NCI-H146 treated with DMSO at 0.1 percent for 48 hours (cell line): ENCODE results near the gene ERF.
A peak's percentile ranks its signal among the peaks of the same experiment; 100 is the strongest.

Experiments
- DNase-seq: peaks from one replicate; lab custom pipeline; 2025; ENCODE audit not compliant: unreplicated experiment; lab: John Stamatoyannopoulos, UW

Gene ERF

DNA sequence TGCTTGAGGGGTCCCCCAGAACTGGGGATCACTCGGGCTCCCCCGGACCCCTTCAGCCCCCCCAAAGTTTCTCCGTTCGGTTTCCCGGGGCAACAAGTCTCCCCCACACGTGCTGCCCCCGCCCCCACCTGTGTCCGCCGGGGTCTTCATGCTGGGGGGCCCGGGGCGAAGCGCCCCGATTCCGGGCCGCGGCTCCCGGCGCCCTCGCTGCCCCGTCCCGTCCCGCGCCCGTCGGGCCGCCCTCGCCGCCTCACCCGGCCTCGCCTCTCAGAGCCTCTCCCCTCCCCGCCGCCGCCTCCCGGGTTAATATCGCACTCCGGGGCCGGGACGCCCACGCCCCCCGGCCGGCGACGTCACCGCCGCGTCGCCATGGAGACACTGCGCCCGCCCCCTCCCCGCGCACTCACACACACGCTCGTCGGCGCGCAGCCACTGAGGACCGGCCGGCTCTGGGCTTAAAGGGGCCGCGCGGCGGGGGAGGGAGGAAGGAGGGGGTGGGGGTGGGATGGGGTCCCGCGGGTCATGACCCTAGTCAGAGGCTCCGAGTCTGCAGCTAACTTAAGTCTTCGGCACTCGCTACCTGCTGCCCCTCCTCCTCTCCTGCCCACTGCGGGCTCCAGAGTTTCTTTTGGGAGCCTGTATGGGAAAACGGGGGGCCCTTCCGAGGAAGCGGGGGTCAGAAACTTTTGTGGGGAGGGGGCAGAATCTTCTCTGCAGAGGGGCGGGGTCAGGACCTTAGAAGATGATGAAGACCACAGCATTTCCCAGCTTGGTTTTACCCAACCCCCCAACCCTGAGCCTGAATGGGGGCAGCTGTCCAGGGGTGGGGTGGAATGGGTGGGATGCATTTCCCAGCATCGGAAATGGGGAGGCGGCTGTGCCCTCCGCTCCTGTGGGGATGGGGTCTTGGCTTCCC is at the start of gene ERF:
ERF (minus strand) TSS at position 279 of the 916 bp plus-strand sequence; CDS start at position 150, 129 bp downstream.
- DNase-seq, result peak; percentile 65

DNA sequence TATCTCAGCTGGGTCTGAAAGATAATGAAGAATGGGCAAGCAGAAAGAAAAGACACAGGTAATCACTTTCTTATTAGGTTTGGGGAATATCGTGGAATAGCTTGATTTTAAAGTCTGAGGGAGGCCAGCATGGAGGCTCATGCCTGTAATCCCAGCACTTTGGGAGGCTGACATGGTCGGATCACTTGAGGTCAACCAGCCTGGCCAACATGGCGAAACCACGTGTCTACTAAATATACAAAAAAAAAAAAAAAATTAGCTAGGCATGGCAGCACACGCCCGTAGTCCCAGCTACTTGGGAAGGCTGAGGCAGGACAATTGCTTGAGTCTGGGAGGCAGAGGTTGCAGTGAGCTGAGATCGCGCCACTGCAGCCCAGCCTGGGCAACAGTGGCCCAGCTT is 48.9 kb upstream of the ERF start:
- no peak for DNase-seq

- DNase-seq, result peak; percentile 49
Observed at GRCh38 chr19:42303101-42303464, 48.2 kb upstream of the ERF start.

GRCh38 chr19:42301646-42302203 is 46.8 kb upstream of the ERF start, which contains the start of gene PRR19:
TSS of gene PRR19 (plus strand) at chr19:42302132. CDS start at chr19:42309585, 7,453 bp downstream.
- no peak for DNase-seq

DNA sequence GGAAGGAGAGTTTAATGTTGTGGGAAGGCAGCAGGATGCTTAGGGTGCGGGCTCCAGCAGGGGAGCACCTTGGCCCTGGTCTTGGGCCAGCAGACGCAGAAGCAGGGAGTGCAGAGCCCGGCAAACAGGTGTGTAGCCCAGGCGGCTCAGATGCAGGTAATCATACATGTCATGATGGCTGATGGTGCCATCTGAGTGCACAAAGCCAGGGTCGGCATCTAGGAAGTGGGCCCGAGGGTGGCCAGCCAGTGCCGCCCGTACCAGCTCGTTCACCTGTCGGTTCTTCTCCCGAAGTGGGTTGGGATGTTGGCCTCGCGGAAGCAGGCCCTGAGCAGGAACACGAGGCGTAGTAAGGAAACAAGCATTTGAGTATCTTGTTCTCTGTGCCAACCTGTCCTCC is 42.1 kb upstream of the ERF start:
- no peak for DNase-seq

DNA sequence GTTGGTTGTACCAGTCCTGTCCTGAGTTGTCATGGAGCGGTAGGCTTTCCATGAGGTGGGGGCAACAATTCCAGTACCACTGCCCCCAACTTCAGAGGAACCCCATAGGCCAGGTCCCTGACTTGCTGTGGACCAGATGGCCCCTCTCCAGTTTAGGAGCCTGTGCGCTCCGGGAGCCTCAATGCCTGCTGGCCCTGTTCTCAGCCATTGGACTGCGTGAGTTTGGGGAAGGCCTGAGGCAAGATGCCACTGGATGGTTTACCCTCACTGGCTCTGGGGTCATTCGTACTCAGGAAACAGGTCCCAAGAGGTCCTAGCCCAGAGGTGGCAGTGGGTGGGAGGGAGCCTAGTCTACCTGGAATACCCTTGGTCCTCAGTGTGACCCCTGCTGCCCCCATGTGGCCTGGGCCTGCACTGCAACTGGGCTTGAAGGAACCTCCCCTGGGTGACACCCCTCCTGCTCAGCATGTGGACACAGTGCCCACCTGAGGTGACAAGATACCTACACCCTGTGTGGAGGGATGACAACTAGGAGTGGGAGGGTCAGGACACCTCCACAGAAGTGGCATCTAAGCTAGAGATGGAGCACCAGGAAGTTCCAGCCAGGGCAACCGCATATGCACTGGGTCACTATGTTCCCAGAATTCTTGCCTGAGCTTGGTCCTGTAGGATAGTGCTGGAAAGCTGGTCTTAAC is 41.0 kb upstream of the ERF start:
- DNase-seq, result peak; percentile 74

DNA sequence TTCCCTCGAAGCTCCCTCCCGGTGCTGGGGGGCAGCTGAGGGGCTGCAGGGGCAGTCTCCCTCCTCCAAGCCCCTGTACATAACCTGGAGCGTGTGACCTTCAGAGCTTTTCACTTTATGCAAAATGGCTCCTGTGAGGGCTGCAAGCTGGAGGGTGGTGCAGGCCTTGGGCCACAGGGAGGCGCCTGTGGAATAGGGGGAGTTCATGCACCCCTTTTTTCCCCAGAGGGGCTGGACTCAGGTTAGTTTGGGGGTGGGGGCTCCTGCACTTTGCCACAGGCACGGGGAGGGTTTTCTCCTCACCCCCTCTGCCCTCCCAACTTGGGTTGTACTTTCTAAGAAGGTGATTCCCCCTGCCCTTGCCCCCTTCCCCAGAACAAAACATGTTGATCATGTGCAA is 40.4 kb upstream of the ERF start:
- no peak for DNase-seq

DNA sequence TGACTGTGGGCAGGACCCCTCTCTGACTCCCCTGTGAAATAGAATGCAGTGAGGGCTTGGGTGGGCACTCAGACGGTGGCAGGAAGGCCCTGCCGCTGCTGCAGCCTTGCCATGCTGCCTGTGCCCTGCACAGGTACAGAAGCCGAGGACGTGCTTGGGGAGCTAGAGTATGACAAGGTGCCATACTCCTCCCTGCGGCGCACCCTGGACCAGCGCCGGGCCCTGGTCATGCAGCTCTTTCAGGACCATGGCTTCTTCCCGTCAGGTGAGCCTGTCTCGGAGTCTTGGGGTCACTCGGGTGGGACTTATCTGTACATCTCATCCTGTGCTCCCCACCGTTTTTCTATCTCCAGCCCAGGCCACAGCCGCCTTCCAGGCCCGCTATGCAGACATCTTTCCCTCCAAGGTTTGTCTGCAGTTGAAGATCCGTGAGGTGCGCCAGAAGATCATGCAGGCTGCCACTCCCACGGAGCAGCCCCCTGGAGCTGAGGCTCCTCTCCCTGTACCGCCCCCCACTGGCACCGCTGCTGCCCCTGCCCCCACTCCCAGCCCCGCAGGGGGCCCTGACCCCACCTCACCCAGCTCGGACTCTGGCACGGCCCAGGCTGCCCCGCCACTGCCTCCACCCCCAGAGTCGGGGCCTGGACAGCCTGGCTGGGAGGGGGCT is 39.7 kb upstream of the ERF start:
- no peak for DNase-seq

DNA sequence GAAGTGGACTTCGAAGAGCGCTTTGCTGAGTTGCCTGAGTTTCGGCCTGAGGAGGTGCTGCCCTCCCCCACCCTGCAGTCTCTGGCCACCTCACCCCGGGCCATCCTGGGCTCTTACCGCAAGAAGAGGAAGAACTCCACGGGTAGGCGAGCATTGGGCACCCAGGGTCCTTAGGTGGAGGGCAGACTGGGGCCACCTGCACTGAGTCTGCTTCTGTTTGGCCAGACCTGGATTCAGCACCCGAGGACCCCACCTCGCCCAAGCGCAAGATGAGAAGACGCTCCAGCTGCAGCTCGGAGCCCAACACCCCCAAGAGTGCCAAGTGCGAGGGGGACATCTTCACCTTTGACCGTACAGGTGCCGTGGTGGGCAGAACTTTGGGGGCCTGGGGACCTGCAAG is 39.0 kb upstream of the ERF start:
- DNase-seq, result no peak

GRCh38 chr19:42293540-42293939 is 38.6 kb upstream of the ERF start:
- DNase-seq, result no peak

DNA sequence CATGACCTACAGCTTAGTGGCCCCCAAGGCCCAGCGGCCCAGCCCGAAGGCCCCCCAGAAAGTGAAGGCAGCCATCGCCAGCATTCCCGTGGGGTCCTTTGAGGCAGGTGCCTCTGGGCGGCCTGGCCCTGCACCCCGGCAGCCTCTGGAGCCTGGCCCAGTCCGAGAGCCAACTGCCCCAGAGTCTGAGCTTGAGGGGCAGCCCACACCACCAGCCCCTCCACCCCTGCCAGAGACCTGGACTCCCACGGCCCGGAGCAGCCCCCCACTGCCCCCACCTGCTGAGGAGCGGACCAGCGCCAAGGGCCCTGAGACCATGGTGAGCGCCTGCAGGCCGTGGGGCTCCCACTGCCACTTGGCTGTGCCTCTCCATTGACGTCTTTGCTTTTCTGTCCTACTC is 38.0 kb upstream of the ERF start:
- no peak for DNase-seq

DNA sequence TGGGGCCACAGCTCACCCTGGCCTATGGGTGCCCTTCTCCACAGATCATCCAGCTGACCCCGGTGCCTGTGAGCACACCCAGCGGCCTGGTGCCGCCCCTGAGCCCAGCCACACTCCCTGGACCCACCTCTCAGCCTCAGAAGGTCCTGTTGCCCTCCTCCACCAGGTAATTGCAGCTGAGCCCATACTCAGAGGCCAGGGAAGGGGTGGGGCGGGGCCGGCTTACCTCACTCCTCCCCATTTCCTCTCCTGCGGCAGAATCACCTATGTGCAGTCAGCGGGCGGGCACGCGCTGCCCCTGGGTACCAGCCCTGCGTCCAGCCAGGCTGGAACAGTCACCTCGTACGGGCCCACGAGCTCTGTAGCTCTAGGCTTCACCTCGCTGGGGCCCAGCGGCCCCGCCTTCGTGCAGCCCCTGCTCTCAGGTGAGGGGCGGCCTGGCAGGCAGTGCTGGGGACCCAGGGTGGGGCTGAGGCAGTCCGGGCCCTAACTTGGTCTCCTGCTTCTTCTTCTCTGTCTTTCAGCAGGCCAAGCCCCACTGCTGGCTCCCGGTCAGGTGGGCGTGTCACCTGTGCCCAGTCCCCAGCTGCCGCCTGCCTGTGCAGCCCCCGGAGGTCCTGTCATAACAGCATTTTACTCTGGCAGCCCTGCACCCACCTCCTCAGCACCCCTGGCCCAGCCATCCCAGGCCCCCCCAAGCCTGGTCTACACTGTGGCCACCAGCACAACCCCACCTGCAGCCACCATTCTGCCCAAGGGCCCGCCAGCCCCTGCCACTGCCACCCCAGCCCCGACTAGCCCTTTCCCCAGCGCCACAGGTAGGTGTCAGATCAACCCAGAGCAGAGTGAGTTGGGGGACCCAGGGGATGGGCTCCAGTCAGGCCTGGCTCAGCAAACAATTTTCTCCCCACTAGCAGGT is 37.4 kb upstream of the ERF start:
- DNase-seq, result no peak

DNA sequence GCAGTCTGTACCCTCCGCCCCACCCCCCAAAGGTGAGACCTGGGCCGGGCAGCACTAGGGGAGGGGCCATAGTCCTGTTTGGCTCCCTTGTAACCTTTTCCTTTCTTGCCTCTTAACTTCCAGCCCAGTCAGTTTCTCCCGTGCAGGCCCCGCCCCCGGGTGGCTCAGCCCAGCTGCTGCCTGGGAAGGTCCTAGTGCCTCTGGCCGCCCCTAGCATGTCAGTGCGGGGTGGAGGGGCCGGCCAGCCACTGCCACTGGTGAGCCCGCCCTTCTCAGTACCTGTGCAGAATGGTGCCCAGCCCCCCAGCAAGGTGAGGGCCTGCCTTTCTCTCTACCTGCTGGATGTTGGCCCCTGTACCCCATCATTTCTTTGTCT is 36.5 kb upstream of the ERF start:
- DNase-seq, result no peak

GRCh38 chr19:42290523-42291434 is 35.9 kb upstream of the ERF start:
- DNase-seq, result no peak

DNA sequence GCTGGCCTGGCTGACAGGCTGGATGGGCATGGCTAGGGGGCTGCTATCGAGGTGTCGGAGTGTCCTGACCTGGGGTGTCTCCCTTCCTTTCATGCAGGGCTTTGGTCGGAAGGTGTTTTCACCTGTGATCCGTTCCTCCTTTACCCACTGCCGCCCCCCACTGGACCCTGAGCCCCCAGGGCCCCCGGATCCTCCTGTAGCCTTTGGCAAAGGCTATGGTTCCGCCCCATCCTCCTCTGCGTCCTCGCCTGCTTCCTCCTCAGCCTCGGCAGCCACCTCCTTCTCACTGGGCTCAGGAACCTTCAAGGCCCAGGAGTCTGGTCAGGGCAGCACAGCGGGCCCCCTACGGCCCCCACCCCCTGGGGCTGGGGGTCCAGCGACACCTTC is 35.2 kb upstream of the ERF start:
- DNase-seq, result no peak

GRCh38 chr19:42289556-42290041 is 34.7 kb upstream of the ERF start:
- no peak for DNase-seq

GRCh38 chr19:42288881-42289555 is 34.1 kb upstream of the ERF start:
- DNase-seq, result no peak

- no peak for DNase-seq
Observed at GRCh38 chr19:42288387-42288786, 33.5 kb upstream of the ERF start.

- no peak for DNase-seq
Observed at GRCh38 chr19:42287827-42288107, 32.8 kb upstream of the ERF start.
